ENCODE data around the gene DRG1.

Gene DRG1

GRCh38 chr22:31448382-31448781 lies 49.0 kb downstream of the DRG1 start:
- no peak for TF ChIP-seq ISL1 (CRISPR knock-in tag; IDR thresholded peaks at IDR 0.05)
- TF ChIP-seq ZC3H10 (CRISPR knock-in tag; IDR thresholded peaks at IDR 0.05) = no peak
- ATAC-seq = no peak

DNA sequence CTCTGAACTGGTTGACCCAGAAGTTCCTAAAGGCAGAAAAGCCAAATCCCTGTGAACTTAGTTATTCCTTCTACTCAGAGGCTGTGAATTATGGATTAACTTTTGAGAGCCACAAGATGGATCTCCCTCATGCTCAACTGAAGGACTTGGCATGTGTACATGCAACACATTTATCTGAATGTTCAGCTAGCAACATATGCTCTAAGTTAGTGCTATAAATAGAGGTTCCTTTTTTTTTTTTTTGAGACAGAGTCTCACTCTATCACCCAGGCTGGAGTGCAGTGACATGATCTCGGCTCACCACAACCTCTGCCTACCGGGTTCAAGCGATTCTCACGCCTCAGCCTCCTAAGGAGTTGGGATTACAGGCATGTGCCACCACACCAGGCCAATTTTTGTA lies 50.1 kb downstream of the DRG1 start:
- TF ChIP-seq POU6F1 (CRISPR knock-in tag; IDR thresholded peaks at IDR 0.05; ENCODE audit: borderline replicate concordance, low read depth) = no peak
- TF ChIP-seq ARNTL (CRISPR knock-in tag; IDR thresholded peaks at IDR 0.05; ENCODE audit: borderline replicate concordance, low read depth) = no peak
- no peak for TF ChIP-seq PPARA (CRISPR knock-in tag; IDR thresholded peaks at IDR 0.05; ENCODE audit: borderline replicate concordance)
- no peak for TF ChIP-seq ISL1 (CRISPR knock-in tag; IDR thresholded peaks at IDR 0.05)
- no peak for TF ChIP-seq CSDC2 (CRISPR knock-in tag; IDR thresholded peaks at IDR 0.05)
- no peak for TF ChIP-seq CSRNP3 (CRISPR knock-in tag; IDR thresholded peaks at IDR 0.05)
- TF ChIP-seq ZC3H10 (CRISPR knock-in tag; IDR thresholded peaks at IDR 0.05) = no peak
- TF ChIP-seq ZNF70 (CRISPR knock-in tag; IDR thresholded peaks at IDR 0.05) = no peak
- no peak for TF ChIP-seq GLIS3 (CRISPR knock-in tag; IDR thresholded peaks at IDR 0.05)
- no peak for TF ChIP-seq RARB (CRISPR knock-in tag; IDR thresholded peaks at IDR 0.05)
- no peak for TF ChIP-seq BACH2 (CRISPR knock-in tag; IDR thresholded peaks at IDR 0.05; ENCODE audit: borderline replicate concordance)
- TF ChIP-seq ZNF8 (CRISPR knock-in tag; IDR thresholded peaks at IDR 0.05) = no peak
- TF ChIP-seq ZFP30 (CRISPR knock-in tag; IDR thresholded peaks at IDR 0.05) = no peak
- TF ChIP-seq ZFP3 (CRISPR knock-in tag; IDR thresholded peaks at IDR 0.05) = no peak
- TF ChIP-seq OSR1 (CRISPR knock-in tag; IDR thresholded peaks at IDR 0.05) = no peak
- no peak for TF ChIP-seq ZNF565 (CRISPR knock-in tag; conservative IDR thresholded peaks at IDR 0.05; ENCODE audit: low read depth)
- no peak for TF ChIP-seq TCF4 (CRISPR knock-in tag; IDR thresholded peaks at IDR 0.05; ENCODE audit: borderline replicate concordance)
- TF ChIP-seq, protein P1, sequence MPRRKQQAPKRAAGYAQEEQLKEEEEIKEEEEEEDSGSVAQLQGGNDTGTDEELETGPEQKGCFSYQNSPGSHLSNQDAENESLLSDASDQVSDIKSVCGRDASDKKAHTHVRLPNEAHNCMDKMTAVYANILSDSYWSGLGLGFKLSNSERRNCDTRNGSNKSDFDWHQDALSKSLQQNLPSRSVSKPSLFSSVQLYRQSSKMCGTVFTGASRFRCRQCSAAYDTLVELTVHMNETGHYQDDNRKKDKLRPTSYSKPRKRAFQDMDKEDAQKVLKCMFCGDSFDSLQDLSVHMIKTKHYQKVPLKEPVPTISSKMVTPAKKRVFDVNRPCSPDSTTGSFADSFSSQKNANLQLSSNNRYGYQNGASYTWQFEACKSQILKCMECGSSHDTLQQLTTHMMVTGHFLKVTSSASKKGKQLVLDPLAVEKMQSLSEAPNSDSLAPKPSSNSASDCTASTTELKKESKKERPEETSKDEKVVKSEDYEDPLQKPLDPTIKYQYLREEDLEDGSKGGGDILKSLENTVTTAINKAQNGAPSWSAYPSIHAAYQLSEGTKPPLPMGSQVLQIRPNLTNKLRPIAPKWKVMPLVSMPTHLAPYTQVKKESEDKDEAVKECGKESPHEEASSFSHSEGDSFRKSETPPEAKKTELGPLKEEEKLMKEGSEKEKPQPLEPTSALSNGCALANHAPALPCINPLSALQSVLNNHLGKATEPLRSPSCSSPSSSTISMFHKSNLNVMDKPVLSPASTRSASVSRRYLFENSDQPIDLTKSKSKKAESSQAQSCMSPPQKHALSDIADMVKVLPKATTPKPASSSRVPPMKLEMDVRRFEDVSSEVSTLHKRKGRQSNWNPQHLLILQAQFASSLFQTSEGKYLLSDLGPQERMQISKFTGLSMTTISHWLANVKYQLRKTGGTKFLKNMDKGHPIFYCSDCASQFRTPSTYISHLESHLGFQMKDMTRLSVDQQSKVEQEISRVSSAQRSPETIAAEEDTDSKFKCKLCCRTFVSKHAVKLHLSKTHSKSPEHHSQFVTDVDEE (CRISPR knock-in tag; IDR thresholded peaks at IDR 0.05) = no peak

DNA sequence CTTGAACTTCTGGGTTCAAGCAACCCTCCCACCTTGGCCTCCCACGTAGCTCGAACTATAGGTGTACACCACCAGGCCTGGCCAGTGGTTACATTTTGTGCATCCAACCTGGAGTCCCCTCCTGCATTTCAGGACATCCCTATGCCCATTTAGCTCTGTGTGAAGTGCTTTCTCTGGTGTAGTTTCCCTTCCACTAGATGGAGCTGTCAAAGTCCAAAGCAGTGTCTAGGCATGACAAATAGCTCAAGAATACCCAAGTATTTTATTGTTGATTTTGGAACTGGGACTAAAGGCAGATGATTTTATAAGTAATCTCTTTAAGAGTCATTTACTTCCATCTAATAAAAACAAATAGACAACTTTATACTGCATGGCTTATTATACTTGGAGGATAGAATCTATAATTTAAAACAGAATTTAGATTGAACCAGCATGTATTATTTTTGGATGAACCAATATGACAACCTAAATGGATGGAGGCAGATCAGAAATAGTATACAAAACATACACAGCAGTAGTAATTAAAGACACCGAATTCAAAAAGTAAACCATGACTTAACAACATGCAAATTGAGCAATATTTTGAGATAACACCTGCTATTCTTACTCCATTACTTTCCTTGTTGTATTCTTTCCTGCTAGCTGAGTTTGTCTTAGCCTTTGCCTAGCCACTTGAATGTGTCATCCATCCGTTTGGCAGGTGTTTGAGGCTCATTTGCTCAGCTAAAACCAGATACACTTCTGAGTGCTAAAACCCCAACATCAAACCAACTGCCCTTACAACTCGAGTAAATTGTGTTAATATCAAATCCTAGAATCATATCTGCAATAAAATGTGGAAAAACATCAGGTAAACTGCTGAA lies 52.5 kb downstream of the DRG1 start:
- ATAC-seq = peak; percentile 91
- TF ChIP-seq ISL1 (CRISPR knock-in tag; IDR thresholded peaks at IDR 0.05) (peak; percentile 47), GLIS3 (CRISPR knock-in tag; IDR thresholded peaks at IDR 0.05) (no peak), ARNTL (CRISPR knock-in tag; IDR thresholded peaks at IDR 0.05; ENCODE audit: borderline replicate concordance, low read depth) (no peak)

More for the DNA sequence above, 50.1 kb downstream of the DRG1 start:
- no peak for ATAC-seq

- ATAC-seq = no peak
- TF ChIP-seq ZC3H10 (CRISPR knock-in tag; IDR thresholded peaks at IDR 0.05) = no peak
- no peak for TF ChIP-seq ZNF8 (CRISPR knock-in tag; IDR thresholded peaks at IDR 0.05)
- TF ChIP-seq ESRRG (CRISPR knock-in tag; IDR thresholded peaks at IDR 0.05) = no peak
- no peak for TF ChIP-seq RARB (CRISPR knock-in tag; IDR thresholded peaks at IDR 0.05)
- TF ChIP-seq OSR1 (CRISPR knock-in tag; IDR thresholded peaks at IDR 0.05) = no peak
- no peak for TF ChIP-seq TOX (CRISPR knock-in tag; IDR thresholded peaks at IDR 0.05; ENCODE audit: borderline replicate concordance)
- no peak for TF ChIP-seq BACH2 (CRISPR knock-in tag; IDR thresholded peaks at IDR 0.05; ENCODE audit: borderline replicate concordance)
- TF ChIP-seq, protein P1 (CRISPR knock-in tag; IDR thresholded peaks at IDR 0.05) = no peak
- TF ChIP-seq, protein P2, sequence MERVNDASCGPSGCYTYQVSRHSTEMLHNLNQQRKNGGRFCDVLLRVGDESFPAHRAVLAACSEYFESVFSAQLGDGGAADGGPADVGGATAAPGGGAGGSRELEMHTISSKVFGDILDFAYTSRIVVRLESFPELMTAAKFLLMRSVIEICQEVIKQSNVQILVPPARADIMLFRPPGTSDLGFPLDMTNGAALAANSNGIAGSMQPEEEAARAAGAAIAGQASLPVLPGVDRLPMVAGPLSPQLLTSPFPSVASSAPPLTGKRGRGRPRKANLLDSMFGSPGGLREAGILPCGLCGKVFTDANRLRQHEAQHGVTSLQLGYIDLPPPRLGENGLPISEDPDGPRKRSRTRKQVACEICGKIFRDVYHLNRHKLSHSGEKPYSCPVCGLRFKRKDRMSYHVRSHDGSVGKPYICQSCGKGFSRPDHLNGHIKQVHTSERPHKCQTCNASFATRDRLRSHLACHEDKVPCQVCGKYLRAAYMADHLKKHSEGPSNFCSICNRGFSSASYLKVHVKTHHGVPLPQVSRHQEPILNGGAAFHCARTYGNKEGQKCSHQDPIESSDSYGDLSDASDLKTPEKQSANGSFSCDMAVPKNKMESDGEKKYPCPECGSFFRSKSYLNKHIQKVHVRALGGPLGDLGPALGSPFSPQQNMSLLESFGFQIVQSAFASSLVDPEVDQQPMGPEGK (CRISPR knock-in tag; IDR thresholded peaks at IDR 0.05; ENCODE audit: borderline replicate concordance) = no peak
- TF ChIP-seq CSDC2 (CRISPR knock-in tag; IDR thresholded peaks at IDR 0.05) = no peak
- no peak for TF ChIP-seq TCF4 (CRISPR knock-in tag; IDR thresholded peaks at IDR 0.05; ENCODE audit: borderline replicate concordance)
- TF ChIP-seq ZNF70 (CRISPR knock-in tag; IDR thresholded peaks at IDR 0.05) = no peak
- no peak for TF ChIP-seq SNAI2 (CRISPR knock-in tag; IDR thresholded peaks at IDR 0.05)
- no peak for TF ChIP-seq ISL1 (CRISPR knock-in tag; IDR thresholded peaks at IDR 0.05)
- no peak for TF ChIP-seq PPARA (CRISPR knock-in tag; IDR thresholded peaks at IDR 0.05; ENCODE audit: borderline replicate concordance)
Measured at GRCh38 chr22:31461699-31462098, 62.3 kb downstream of the DRG1 start.
